A549 (cell line): ENCODE data around the gene RBMS3. TPM values are rescaled to one million over a fixed set of nuclear protein-coding genes. Genes with fewer than 3 reads are reported as not detected.

Source experiments
- ATAC-seq, 2 experiments: fragments of 200-7000 bp in 1 of 2; fragments of >200 bp in 1 of 2; cut with Nextera tagmentation in 1 of 2; cut with Tn5 transposase in 1 of 2; 3 replicates each; pipeline versions ENCODE4 v1.8.0 to v1.9.1; 2018 to 2020; ENCODE audit warnings: mild to moderate bottlenecking in 1 of 2, moderate library complexity in 1 of 2
- CTCF ChIA-PET: fragments of 300-600 bp; sonication (Branson Sonifier 250); formaldehyde crosslinking; extraction: SDS; loops from one replicate; lab custom pipeline; 2021; ENCODE audit warnings: antibody characterized with exemption, inconsistent platforms; lab: Yijun Ruan, JAX
- POLR2A ChIA-PET: fragments of 350-600 bp; formaldehyde crosslinking; extraction: SDS; loops from one replicate; lab custom pipeline; 2021; ENCODE audit warnings: antibody characterized with exemption, inconsistent platforms; lab: Yijun Ruan, JAX
- DNase-seq, 2 experiments: peaks; one replicate each; pipeline versions ENCODE4 v3.0.0 to v3.0.0-alpha.2; 2011 to 2016; ENCODE audit warnings: low read depth in 1 of 2, low spot score in 1 of 2
- FAIRE-seq: peaks from 2 replicates; lab custom pipeline; 2011; peaks lifted over from hg19 to GRCh38; lab: Jason Lieb, UNC
- H3K27ac ChIP-seq, 2 experiments: fragments of >200 bp; sonication (Bioruptor Twin); formaldehyde crosslinking; 3 replicates each; pipeline ENCODE4 v1.5.1; 2016 to 2017
- H3K4me1 ChIP-seq: fragments of >200 bp; sonication (Bioruptor Twin); formaldehyde crosslinking; 3 replicates; pipeline ENCODE4 v1.6.1; 2016
- H3K4me2 ChIP-seq: fragments of >200 bp; sonication (Bioruptor Twin); formaldehyde crosslinking; 3 replicates; pipeline ENCODE4 v1.6.1; 2016
- H3K4me3 ChIP-seq: fragments of >200 bp; sonication (Bioruptor Twin); formaldehyde crosslinking; 3 replicates; pipeline ENCODE4 v1.5.1; 2016
- H3K9me3 ChIP-seq: fragments of >200 bp; sonication (Bioruptor Twin); formaldehyde crosslinking; 3 replicates; pipeline ENCODE4 v1.6.1; 2016
- CBX2 ChIP-seq: fragments of 200-600 bp; sonication (generic); IDR thresholded peaks from 2 replicates; pipeline ENCODE4 v1.6.1; 2016; ENCODE audit warnings: low read depth, mild to moderate bottlenecking, borderline replicate concordance
- CHD2 ChIP-seq: fragments of 150-350 bp; IDR thresholded peaks from 2 replicates; pipeline ENCODE4 v1.6.1; 2014; ENCODE audit warnings: low read length; ENCODE audit not compliant: partially characterized antibody
- EHMT2 ChIP-seq: fragments of 200-600 bp; sonication (generic); IDR thresholded peaks from 2 replicates; pipeline ENCODE4 v1.6.1; 2016; ENCODE audit warnings: antibody characterized with exemption, low read depth, mild to moderate bottlenecking, moderate library complexity
- FOSB ChIP-seq: fragments of 250-450 bp; sonication (Bioruptor Pico); IDR thresholded peaks from 2 replicates; pipeline ENCODE4 v1.5.0; 2020; ENCODE audit warnings: mild to moderate bottlenecking, moderate library complexity
- FOSL2 ChIP-seq, 2 experiments: fragments of 450-650 bp in 1 of 2; fragments of >200 bp in 1 of 2; sonication (Bioruptor Twin) in 1 of 2; formaldehyde crosslinking; IDR thresholded peaks; 2 replicates each; pipeline versions ENCODE4 v1.5.0 to v1.6.1; 2016 to 2020; ENCODE audit warnings: mild to moderate bottlenecking in 1 of 2, moderate library complexity in 1 of 2
- HDAC2 ChIP-seq: fragments of 200-600 bp; sonication (generic); IDR thresholded peaks from 2 replicates; pipeline ENCODE4 v1.6.1; 2016
- HOXB13 ChIP-seq: fragments of 250-450 bp; sonication (Bioruptor Pico); IDR thresholded peaks from 2 replicates; pipeline ENCODE4 v1.5.0; 2020; ENCODE audit warnings: low read depth, mild to moderate bottlenecking, moderate library complexity
- JUNB ChIP-seq: fragments of >200 bp; sonication (Bioruptor Twin); formaldehyde crosslinking; IDR thresholded peaks from 2 replicates; pipeline ENCODE4 v1.6.1; 2016
- KDM1A ChIP-seq: fragments of 200-600 bp; sonication (generic); IDR thresholded peaks from 2 replicates; pipeline ENCODE4 v1.6.1; 2016; ENCODE audit warnings: low read depth, mild to moderate bottlenecking
- KDM5A ChIP-seq: fragments of 200-600 bp; sonication (generic); IDR thresholded peaks from 2 replicates; pipeline ENCODE4 v1.6.1; 2016; ENCODE audit warnings: antibody characterized with exemption, mild to moderate bottlenecking
- MAZ ChIP-seq: fragments of 150-350 bp; IDR thresholded peaks from 2 replicates; pipeline ENCODE4 v1.6.1; 2014; ENCODE audit warnings: antibody characterized with exemption, low read depth, low read length, borderline replicate concordance
- PHF8 ChIP-seq: fragments of 200-600 bp; sonication (generic); IDR thresholded peaks from 2 replicates; pipeline ENCODE4 v1.6.1; 2016; ENCODE audit warnings: low read depth, mild to moderate bottlenecking, antibody characterized with exemption, moderate library complexity, borderline replicate concordance
- POLR2AphosphoS2 ChIP-seq: conservative IDR thresholded peaks from 2 replicates; pipeline ENCODE4 v1.6.1; 2012; ENCODE audit warnings: low read length, improper control_type of control experiment, inconsistent platforms
- RAD21 ChIP-seq, 2 experiments: fragments of >200 bp in 1 of 2; sonication (Bioruptor Twin) in 1 of 2; formaldehyde crosslinking in 1 of 2; IDR thresholded peaks in 1 of 2; conservative IDR thresholded peaks in 1 of 2; 2 replicates in 1 of 2; 3 replicates in 1 of 2; pipeline ENCODE4 v1.6.1; 2012 to 2018; ENCODE audit warnings: inconsistent platforms in 1 of 2
- RCOR1 ChIP-seq: fragments of 150-350 bp; IDR thresholded peaks from 2 replicates; pipeline ENCODE4 v1.6.1; 2014; ENCODE audit warnings: antibody characterized with exemption, low read length, low read depth
- RNF2 ChIP-seq: fragments of 200-600 bp; sonication (generic); IDR thresholded peaks from 2 replicates; pipeline ENCODE4 v1.6.1; 2016; ENCODE audit warnings: low read depth, mild to moderate bottlenecking, antibody characterized with exemption, moderate library complexity, borderline replicate concordance
- SMC3 ChIP-seq: fragments of >200 bp; sonication (Bioruptor Twin); formaldehyde crosslinking; IDR thresholded peaks from 3 replicates; pipeline ENCODE4 v1.6.1; 2018; ENCODE audit warnings: inconsistent platforms
- SREBF2 ChIP-seq: fragments of 450-650 bp; IDR thresholded peaks from 2 replicates; pipeline ENCODE4 v1.6.1; 2014; ENCODE audit warnings: mild to moderate bottlenecking, moderate library complexity
- WGBS: methylation state at CpG from one replicate; pipeline ENCODE4 v1.1.6; 2017; ENCODE audit errors: missing lambda C conversion rate; 5-methylcytosine and 5-hydroxymethylcytosine counted together
- polyA plus RNA-seq, 4 experiments: library from polyadenylated mRNA; depleted of rRNA in 3 of 4; stranded (reverse); fragments of >200 nt; fragmentation: RNase III in 1 of 4; extraction: RNeasy Plus Mini Kit Qiagen cat#74134 plus additional on column Dnase treatment in 1 of 4; gene quantifications; 2 replicates in 3 of 4; 3 replicates in 1 of 4; pipeline ENCODE4 v1.2.3, GENCODE V29; 2011 to 2017
- TF ChIP-seq, protein P1 (sequence below): fragments of 250-450 bp; sonication (Bioruptor Pico); IDR thresholded peaks from 2 replicates; pipeline ENCODE4 v1.5.0; 2020; ENCODE audit warnings: low read depth, mild to moderate bottlenecking, moderate library complexity
- TF ChIP-seq, protein P2 (sequence below): fragments of 450-650 bp; IDR thresholded peaks from 2 replicates; pipeline ENCODE4 v1.6.1; 2014; ENCODE audit warnings: antibody characterized with exemption
- TF ChIP-seq, protein P3 (sequence below): fragments of >200 bp; sonication (Bioruptor Twin); formaldehyde crosslinking; IDR thresholded peaks from 3 replicates; pipeline ENCODE4 v1.5.1; 2016
- TF ChIP-seq, protein P4 (sequence below): IDR thresholded peaks from 2 replicates; pipeline ENCODE4 v1.6.1; 2012
- TF ChIP-seq, protein P5 (sequence below): fragments of >200 bp; sonication (Bioruptor Twin); formaldehyde crosslinking; IDR thresholded peaks from 2 replicates; pipeline ENCODE4 v1.6.1; 2016
- TF ChIP-seq, protein P6 (sequence below): fragments of 250-450 bp; sonication (Bioruptor Pico); IDR thresholded peaks from 2 replicates; pipeline ENCODE4 v1.5.0; 2021; ENCODE audit warnings: mild to moderate bottlenecking, moderate library complexity, borderline replicate concordance
- TF ChIP-seq, protein P7 (sequence below): fragments of 200-600 bp; sonication (generic); IDR thresholded peaks from 2 replicates; pipeline ENCODE4 v1.6.1; 2016; ENCODE audit warnings: antibody characterized with exemption, mild to moderate bottlenecking, moderate library complexity

RBMS3 gene
- polyA plus RNA-seq, 2 of the 4 experiments (the other 2 are of a cell fraction): 0.92 to 4.1 TPM

DNA sequence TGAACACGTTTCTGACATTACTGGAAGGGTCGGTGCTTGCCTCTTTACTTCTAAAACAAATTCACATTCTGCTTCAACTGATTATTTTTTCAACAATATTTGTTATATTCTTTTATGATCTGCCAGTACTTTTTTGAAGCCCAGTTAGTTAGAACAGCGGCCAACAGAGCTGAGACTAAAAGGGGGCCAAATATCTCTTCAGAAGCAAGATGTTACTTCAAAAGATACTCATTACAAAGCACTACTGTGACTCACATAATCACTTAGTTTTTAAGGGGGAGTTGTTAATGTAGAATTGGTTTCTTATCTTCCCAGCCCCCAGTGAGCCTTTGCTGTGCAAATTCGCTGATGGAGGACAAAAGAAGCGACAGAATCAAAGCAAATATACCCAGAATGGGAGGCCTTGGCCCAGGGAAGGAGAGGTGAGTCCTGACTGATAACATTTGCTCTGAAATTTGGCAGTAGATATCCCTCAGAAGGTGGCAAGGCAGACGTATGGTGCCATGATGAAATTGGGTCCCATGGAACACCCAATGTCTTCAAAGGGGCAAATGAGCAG, 587.8 kb downstream of the RBMS3 start (continued):
- TF ChIP-seq, protein P1, sequence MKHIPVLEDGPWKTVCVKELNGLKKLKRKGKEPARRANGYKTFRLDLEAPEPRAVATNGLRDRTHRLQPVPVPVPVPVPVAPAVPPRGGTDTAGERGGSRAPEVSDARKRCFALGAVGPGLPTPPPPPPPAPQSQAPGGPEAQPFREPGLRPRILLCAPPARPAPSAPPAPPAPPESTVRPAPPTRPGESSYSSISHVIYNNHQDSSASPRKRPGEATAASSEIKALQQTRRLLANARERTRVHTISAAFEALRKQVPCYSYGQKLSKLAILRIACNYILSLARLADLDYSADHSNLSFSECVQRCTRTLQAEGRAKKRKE (CRISPR knock-in tag): no peak

DNA sequence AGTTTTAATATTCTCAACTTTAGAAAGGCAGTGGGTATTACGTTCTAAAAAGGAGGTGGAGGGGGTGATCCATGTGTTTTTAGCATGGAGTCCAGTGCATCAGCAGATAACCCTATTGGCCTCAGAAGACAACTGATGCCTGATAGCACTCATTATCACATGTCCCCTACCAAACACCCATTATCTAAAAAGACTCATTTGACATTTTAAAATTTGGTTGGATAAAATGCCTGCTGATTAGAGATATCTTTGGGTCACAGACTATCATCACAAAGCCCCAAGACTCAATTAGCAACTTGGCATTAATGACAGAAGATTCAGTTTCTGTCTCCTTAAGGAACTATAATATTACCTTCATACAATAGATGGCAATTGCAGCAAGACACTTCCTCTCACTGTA, 589.3 kb downstream of the RBMS3 start:
- H3K27ac ChIP-seq: no peak overlapping the region
- no peak for FAIRE-seq
- TF ChIP-seq KDM5A (no peak), POLR2AphosphoS2 (no peak), SMC3 (no peak), HDAC2 (no peak), EHMT2 (no peak), HOXB13 (CRISPR knock-in tag) (no peak), CBX2 (no peak), RAD21 (conservative IDR thresholded peaks at IDR 0.05 in 1 of 2, IDR thresholded peaks at IDR 0.05 in 1 of 2) (no peak), RCOR1 (no peak), SREBF2 (no peak), RNF2 (no peak)
- TF ChIP-seq, protein P2, sequence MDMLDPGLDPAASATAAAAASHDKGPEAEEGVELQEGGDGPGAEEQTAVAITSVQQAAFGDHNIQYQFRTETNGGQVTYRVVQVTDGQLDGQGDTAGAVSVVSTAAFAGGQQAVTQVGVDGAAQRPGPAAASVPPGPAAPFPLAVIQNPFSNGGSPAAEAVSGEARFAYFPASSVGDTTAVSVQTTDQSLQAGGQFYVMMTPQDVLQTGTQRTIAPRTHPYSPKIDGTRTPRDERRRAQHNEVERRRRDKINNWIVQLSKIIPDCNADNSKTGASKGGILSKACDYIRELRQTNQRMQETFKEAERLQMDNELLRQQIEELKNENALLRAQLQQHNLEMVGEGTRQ: no peak
- TF ChIP-seq, protein P3, sequence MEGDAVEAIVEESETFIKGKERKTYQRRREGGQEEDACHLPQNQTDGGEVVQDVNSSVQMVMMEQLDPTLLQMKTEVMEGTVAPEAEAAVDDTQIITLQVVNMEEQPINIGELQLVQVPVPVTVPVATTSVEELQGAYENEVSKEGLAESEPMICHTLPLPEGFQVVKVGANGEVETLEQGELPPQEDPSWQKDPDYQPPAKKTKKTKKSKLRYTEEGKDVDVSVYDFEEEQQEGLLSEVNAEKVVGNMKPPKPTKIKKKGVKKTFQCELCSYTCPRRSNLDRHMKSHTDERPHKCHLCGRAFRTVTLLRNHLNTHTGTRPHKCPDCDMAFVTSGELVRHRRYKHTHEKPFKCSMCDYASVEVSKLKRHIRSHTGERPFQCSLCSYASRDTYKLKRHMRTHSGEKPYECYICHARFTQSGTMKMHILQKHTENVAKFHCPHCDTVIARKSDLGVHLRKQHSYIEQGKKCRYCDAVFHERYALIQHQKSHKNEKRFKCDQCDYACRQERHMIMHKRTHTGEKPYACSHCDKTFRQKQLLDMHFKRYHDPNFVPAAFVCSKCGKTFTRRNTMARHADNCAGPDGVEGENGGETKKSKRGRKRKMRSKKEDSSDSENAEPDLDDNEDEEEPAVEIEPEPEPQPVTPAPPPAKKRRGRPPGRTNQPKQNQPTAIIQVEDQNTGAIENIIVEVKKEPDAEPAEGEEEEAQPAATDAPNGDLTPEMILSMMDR: no peak
- TF ChIP-seq, all 56 proteins: peak for 0
- CTCF ChIA-PET: interaction anchor here (1.6 kb wide), 1 partner anchor 29 kb away, joined by 4 read pairs; no protein-coding TSS in a partner anchor
- DNase-seq (no peak), ATAC-seq (no peak)
- Histone ChIP-seq H3K4me1 (no peaks in the 10 kb centered on the region), H3K9me3 (no peaks in the 10 kb centered on the region; the same call in 2 of the 3 replicates), H3K4me3 (no peak overlapping the region), H3K4me2 (no peak overlapping the region)
- 78% methylated on average over 1 of the region's 1 CpG for WGBS
- POLR2A ChIA-PET: no interaction called here

DNA sequence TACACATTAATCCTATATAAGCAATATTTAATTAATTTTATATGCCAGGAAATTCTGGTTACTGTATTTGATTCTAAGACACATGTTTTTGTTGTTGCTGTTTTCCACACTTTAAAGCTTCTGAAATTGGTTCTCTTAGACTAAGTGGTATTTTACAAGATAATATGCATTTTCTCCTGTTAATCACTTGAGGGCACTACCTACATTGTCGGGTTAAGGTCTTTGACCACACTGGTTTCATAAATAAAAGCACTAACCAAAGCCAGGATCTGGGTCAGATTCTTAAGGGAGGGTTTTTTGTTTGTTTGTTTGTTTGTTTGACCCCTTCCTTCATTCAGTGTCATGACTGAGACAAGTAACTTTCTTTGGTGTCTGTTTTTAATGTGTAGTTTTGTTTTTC, 590.2 kb downstream of the RBMS3 start:
- POLR2A ChIA-PET: no interaction called here
- Histone ChIP-seq H3K4me1 (no peaks in the 10 kb centered on the region), H3K27ac (no peak overlapping the region), H3K4me2 (no peak overlapping the region), H3K4me3 (no peak overlapping the region), H3K9me3 (no peaks in the 10 kb centered on the region; the same call in 2 of the 3 replicates)
- TF ChIP-seq KDM1A (no peak), FOSB (CRISPR knock-in tag) (no peak), PHF8 (no peak), FOSL2 (IDR thresholded peaks at IDR 0.05) (no peak), FOSL2 (CRISPR knock-in tag; IDR thresholded peaks at IDR 0.05) (no peak), MAZ (no peak), CHD2 (no peak), SREBF2 (no peak), SMC3 (no peak), JUNB (no peak), KDM5A (no peak)
- TF ChIP-seq, protein P4, sequence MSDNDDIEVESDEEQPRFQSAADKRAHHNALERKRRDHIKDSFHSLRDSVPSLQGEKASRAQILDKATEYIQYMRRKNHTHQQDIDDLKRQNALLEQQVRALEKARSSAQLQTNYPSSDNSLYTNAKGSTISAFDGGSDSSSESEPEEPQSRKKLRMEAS: no peak
- TF ChIP-seq, protein P5, sequence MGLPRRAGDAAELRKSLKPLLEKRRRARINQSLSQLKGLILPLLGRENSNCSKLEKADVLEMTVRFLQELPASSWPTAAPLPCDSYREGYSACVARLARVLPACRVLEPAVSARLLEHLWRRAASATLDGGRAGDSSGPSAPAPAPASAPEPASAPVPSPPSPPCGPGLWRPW: no peak
- TF ChIP-seq, protein P6, sequence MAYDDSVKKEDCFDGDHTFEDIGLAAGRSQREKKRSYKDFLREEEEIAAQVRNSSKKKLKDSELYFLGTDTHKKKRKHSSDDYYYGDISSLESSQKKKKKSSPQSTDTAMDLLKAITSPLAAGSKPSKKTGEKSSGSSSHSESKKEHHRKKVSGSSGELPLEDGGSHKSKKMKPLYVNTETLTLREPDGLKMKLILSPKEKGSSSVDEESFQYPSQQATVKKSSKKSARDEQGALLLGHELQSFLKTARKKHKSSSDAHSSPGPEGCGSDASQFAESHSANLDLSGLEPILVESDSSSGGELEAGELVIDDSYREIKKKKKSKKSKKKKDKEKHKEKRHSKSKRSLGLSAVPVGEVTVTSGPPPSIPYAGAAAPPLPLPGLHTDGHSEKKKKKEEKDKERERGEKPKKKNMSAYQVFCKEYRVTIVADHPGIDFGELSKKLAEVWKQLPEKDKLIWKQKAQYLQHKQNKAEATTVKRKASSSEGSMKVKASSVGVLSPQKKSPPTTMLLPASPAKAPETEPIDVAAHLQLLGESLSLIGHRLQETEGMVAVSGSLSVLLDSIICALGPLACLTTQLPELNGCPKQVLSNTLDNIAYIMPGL (CRISPR knock-in tag): no peak
- TF ChIP-seq, protein P7, sequence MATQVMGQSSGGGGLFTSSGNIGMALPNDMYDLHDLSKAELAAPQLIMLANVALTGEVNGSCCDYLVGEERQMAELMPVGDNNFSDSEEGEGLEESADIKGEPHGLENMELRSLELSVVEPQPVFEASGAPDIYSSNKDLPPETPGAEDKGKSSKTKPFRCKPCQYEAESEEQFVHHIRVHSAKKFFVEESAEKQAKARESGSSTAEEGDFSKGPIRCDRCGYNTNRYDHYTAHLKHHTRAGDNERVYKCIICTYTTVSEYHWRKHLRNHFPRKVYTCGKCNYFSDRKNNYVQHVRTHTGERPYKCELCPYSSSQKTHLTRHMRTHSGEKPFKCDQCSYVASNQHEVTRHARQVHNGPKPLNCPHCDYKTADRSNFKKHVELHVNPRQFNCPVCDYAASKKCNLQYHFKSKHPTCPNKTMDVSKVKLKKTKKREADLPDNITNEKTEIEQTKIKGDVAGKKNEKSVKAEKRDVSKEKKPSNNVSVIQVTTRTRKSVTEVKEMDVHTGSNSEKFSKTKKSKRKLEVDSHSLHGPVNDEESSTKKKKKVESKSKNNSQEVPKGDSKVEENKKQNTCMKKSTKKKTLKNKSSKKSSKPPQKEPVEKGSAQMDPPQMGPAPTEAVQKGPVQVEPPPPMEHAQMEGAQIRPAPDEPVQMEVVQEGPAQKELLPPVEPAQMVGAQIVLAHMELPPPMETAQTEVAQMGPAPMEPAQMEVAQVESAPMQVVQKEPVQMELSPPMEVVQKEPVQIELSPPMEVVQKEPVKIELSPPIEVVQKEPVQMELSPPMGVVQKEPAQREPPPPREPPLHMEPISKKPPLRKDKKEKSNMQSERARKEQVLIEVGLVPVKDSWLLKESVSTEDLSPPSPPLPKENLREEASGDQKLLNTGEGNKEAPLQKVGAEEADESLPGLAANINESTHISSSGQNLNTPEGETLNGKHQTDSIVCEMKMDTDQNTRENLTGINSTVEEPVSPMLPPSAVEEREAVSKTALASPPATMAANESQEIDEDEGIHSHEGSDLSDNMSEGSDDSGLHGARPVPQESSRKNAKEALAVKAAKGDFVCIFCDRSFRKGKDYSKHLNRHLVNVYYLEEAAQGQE: no peak
- no peak for ATAC-seq
- no peak for FAIRE-seq
- WGBS: 23% methylated on average over 1 of the region's 1 CpG
- DNase-seq: peak in 1 of 2 experiments; percentile 4
- CTCF ChIA-PET: no interaction called here
